Fibroblast of skin of left quadriceps (primary cell): ENCODE results near the gene UBE2N.

ENCODE experiments used
- DNase-seq, 2 experiments: peaks; one replicate each; pipeline ENCODE4 v3.0.0-alpha.2; 2013; ENCODE audit warnings: low read depth in 2 of 2

UBE2N gene, protein sequence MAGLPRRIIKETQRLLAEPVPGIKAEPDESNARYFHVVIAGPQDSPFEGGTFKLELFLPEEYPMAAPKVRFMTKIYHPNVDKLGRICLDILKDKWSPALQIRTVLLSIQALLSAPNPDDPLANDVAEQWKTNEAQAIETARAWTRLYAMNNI

DNA sequence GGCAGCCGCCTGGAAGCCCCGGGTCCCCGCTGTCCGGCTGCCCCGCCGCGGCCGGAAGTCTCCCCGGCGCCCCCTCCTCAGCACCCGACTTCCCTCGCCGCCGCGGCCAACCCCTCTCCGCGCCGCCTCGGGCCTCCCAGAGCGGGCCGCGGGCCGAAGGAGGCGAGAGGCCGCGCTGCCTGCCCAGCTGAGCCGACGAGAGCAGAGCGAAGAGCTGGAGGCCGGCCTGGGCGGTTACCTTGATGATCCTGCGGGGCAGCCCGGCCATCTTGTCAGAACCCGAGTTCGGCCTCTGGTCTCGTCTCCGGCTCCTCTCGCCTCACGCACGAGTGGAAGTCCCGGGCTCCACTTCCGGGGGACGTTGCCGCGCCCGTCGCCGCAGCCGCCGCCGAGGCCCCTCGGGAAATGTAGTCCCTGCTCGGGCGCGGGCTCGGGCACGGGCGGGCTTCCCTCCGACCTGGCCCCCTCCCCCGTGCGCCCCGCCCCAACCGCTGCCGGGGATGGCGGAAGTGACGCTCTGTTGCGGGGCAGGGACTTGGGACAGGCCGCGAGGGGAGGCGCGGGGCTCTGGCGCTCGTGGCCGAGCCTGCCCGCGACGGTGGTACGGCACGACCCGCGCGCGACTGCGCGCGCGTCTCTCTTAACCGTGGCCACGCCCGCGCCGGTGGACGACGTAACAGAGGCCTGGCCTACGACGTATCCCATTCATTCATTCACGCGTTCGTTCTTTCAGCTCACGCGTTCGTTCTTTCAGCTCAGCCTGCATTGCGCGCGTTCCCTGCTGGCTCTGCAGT, at the start of gene UBE2N:
Gene UBE2N (minus strand): TSS at position 331 of the 794 bp plus-strand sequence. CDS start 63 bp downstream, at position 268.
- peak; percentile 90 to 91 for DNase-seq

DNA sequence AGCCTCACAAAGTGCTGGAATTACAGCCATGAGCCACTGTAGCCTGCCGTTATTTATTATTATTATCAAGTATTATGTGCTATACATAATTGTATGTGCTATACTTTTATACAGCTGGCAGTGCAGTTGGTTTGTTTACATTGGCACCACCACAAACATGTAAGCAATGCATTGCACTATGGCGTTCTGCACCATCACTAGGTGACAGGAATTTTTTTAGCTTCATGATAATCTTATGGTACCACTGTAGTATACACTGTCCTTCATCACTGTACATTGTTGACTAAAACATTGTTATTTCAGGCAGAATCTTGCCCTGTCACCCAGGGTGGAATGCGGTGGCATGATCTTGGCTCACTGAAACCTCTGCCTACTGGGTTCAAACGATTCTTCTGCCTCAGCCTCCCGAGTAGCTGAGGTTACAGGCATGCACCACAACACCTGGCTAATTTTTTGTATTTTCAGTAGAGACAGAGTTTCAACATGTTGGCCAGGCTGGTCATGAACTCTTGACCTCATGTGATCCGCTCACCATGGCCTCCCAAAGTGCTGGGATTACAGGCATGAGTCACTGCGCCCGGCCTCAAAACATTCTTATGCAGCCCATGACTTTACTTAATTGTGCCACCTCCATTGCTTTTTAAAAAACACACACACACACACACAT, 42.7 kb upstream of the UBE2N start:
- DNase-seq: no peak

DNA sequence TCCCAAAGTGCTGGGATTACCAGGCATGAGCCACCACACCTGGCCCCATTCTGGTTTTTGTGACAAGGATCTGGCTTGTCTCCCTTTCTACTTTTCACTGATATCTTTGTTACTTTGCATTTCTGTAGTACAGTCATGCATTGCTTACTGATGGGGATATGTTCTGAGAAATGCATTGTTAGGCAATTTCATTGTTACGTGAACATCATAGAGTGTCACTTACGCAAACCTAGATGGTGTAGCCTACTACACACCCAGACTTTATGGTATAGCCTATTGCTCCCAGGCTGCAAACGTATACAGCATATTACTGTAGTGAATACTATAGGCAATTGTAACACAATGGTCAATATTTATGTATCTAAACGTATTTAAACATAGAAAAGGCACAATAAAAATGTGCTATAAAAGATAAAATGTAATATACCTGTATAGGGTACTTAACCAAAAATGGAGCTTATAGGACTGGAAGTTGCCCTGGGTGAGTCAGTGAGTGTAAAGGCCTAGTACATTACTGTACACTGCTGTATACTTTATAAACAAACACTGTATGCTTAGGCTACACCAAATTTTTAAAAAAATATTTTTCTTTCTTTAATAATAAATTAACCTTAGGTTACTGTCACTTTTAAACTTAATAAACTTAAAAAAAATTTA, 41.5 kb upstream of the UBE2N start:
- DNase-seq: no peak

DNA sequence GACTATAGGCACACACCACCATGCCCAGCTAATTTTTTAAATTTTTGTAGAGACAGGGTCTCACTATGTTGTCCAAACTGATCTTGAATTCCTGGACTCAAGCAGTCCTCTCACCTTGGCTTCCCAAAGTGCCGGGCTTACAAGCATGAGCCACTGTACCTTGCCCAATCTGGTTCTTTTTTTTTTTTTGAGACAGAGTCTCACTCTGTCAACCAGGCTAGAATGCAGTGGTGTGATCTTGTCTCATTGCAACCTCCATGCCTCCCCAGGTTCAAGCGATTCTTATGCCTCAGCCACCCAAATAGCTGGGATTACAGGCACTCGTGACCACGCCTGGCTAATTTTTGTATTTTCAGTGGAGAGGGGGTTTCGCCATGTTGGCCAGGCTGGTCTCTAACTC, 41.0 kb upstream of the UBE2N start:
- no peak for DNase-seq

DNA sequence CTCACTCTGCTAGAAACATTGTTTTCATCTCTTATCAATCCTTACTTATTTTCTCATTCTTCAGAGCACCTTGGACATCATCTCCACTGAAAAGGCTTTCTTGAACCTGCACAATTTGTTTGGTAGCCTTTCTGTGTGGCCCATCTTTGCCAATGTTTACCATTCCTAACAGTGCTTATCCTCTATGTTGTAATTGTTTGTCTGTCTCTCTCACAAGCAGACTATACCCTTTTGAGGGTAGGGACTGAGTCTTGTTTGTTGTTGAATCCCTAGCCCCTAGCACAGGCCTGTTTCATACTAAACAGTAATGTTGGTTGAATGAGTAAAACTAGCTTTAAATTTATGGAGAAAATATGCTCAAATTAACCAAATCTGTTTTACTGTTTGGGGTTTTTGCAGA, 34.8 kb upstream of the UBE2N start:
- no peak for DNase-seq

DNA sequence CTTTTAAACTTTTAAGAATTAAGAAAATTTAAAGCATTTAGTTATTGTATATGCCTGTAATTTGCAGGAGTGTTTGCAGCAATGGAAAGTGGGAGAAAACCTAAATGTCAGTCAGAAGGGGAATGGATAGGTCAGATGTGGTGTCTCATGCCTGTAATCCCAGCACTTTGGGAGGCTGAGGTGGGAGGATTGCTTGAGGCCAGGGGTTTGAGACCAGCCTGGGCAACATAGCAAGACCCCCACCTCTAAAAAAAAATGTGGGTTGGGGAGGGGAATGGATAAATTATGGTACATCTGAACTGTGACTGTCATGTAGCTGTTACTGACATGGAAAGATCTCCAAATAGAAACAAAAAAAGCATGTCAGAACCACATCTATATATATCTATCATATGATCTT, 27.6 kb upstream of the UBE2N start:
- no peak for DNase-seq

DNA sequence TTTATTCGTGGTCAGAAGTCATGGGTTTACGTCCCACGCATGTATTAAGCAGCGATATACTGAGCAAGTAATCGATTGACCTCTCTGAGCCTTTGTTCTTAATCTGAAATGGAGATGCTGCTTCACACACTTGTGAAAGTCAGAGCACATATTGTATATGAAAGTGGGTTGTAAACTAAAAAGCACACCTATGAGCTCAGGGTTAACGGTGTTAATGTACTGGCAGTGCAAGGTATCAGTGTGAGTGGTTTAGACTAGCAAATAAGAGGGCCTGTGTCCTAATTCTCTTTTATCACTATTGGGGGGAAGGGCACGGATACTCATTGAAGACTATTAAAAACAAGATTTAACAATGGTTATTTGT, 26.2 kb upstream of the UBE2N start:
- no peak for DNase-seq

DNA sequence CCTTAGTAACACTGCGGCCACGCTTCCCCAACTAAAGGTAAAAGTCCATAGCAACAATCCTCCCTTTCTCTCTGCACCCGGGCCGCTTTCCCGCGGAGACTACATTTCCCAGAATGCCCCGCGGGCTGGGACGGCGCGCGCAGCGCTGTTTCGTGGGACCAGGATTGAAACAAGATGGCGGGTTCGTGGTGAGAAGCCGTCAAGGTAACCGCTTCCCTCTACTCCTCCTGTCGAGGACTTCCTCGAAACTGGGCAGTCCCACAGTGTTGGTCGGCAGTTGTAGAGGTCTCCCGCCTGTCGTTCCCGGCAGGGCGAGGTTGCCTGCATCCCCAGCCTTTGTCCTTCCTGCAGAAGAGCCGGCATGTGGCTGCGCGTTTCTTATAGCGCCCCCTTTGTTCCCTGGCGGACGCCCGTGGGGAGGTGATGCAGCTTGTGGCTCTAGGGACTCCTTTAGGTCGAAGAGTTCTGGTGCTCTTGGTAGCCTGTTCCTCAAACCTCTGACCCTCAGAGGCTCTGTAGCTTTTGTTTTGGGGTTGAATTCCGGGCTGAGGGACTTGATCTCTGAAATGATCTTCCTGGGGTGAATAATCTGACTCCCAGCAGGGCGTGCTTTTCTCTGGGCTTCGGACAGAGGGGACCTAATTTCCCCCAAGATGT, 25.7 kb upstream of the UBE2N start, which contains the start of gene MRPL42:
Gene MRPL42 (plus strand): TSS at position 164 of the 657 bp plus-strand sequence. CDS start 1,772 bp downstream, outside the sequence.
- peak; percentile 75 to 76 for DNase-seq

DNA sequence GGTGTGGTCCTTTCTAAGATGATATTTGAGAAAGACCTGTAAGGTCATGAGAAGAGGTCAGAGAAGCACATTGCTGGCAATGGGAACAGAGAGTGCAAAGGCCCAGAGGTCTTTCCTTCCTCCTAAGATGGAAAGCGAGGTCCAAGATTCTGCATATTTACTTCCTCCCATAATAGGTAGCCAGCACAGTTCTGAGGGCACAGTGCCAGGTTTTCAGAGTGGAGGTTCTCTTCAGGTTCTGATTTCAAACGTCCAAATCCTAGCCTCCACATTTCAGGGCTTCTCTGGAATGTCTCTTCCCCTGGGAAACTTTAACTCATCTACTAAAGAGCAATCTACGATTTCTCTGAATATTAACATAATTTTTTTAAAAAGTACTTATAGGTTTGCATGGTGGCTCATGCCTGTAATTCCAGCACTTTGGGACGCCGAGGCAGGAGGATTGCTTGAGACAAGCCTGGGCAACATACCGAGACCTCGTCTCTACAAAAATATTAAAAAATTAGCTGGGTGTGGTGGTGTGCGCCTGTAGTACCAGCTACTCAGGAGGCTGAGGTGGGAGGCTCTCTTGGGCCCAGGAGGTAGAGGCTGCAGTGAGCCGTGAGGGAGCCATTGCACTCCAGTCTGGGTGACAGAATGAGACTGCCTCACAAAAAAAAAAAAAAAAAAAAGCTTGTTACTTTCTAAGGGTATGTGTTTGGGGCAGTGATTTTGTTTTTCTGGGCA, 25.0 kb upstream of the UBE2N start:
- DNase-seq: no peak

DNA sequence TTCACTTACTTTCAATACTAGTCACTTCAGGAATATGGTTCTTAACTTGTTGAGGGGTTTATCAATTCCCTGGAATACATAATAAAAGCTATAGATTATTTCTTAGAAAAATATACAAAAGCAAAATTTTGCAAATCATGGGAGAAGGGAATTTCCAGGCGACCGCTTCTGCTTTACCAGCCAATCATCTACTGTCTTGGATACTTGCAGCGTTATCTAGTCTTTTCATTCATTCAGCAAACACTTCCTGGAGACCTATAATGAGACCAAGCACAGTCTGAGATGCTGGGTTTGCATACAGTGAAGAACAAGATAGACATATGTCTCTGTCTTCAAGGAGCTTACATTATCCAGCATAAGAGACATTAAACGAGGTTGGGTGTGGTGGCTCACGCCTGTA, 24.1 kb upstream of the UBE2N start:
- no peak for DNase-seq

DNA sequence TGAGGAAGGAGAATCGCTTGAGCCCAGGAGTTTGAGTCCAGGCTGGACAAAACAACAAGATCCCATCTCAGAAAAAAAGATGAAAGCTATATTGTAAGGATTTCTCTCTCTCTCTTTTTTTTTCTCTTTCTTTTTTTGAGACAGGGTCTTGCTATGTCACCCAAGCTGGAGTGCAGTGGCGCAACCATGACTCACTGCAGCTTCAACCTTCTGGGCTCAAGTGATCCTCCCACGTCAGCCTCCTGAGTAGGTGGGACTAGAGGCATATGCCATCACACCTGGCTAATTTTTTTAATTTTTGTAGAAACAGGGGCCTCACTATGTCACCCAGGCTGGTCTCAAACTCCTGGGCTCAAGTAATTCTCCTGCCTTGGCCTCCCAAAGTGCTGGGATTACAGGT, 19.8 kb upstream of the UBE2N start:
- DNase-seq: no peak

DNA sequence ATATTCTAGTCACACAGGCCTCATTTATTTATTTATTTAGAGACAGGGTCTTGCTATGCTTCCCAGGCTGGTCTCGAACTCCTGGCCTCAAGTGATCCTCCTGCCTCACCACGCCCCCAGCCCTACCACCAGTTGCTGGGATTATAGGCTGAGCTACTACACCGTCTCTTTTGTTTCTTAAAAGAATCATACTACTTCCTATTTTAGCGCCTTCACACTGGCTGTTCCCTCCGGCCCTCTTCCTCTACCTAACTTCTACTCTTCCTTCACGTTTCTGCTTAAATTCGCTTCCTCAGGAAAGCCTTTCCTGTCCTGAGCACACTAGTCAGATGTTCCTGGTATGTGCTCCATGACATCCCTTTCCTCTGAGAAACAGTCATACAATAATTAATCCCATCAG, 19.2 kb upstream of the UBE2N start:
- no peak for DNase-seq

DNA sequence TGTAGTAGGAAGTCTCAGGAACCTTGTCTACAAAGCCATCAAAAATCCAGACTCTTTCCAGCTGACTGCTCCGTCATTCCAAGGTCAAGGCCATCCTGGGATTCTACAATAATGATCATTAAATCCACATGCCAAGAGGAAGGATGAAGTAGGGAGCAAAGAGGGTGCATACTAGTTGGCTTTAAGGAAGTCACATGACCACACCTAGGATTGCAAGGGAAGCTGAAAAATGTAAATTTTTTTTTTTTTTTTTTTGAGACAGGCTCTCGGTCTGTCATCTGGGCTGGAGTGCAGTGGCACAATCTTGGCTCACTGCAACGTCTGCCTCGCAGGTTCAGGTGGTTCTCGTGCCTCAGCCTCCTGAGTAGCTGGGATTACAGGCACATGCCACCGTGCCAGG, 18.3 kb upstream of the UBE2N start:
- no peak for DNase-seq

DNA sequence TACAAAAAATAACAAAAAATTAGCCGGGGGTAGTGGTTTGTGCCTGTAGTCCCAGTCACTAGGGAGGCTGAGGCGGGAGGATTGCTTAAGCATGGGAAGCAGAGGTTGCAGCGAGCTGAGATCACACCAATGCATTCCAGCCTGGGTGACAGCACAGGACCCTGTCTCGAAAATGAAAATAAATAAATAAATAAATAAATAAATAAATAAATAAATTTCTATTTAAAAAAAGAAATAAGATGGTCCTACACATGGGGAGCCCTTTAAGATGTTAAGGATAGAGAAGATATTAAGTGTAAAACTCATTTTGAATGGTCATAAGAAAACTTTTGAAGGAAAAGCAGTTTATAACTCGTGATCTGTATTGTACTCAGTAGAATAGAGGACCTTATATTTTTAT, 17.4 kb upstream of the UBE2N start:
- DNase-seq: no peak

DNA sequence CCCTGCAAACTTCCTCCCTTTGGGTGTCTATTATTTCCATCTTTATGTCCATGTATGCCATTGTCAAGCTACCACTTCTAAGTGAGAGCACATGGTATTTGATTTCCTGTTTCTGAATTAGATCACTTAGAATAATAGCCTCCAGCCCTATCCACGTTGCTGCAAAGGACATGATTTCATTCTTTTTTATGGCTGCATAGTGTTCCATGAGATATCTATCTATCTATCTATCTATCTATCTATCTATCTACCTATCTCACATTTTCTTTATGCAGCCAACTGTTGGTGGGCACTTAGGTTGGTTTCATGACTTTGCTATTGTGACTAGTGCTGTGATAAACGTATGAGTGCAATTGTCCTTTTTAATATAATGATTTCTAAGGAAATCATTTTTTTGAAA, 14.3 kb upstream of the UBE2N start:
- DNase-seq: no peak

DNA sequence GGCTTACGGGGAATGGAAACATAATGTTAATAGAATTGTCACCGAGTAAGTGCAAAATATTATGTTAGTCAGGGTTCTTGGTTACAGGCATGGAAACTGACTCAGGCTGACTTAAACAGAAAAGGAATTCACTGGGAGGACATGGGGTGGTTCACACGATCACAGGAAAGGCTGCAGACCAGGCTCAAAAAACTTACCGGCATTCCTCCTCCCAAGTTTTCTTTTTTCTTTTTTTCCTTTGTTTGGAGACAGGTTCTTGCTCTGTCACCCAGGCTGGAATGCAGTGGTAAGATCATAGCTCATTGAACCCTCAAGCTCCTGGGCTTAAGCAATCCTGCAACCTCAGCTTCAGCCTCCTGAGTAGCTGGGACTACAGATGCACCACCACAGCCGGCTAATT, 11.9 kb upstream of the UBE2N start:
- no peak for DNase-seq

DNA sequence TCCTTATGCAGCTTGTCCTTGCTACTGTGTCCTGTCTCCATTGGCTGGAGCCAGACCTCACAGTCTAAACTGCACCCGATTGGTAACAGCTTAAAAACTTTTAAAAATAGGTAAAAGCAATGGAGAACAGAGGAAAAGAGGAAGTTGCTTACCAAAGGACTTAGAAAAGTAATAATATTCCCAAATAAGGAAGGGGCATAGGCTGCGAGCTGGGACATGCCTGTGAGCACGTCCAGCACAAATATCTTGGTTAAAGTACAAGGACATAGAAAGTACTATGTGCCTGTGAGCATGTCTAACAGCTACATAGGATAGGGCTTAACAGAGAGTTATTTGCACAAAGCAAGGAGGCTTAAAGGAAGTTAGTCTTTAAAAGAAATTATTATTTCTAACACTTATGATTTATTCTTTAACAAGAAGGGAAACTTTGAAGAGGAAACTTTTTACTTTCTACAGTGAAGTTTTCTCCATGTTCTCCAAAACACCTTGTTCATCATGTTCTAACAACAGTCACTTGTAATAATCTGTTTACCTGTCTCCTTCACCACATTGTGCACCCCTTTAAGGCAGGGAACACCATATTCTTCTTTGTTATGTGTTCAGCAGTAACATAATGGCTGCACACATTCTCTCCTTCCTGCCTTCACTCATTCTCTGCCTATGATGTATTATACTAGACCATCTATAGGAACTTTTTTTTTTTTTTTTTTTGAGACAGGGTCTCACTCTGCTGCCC, 9.8 kb upstream of the UBE2N start:
- no peak for DNase-seq

DNA sequence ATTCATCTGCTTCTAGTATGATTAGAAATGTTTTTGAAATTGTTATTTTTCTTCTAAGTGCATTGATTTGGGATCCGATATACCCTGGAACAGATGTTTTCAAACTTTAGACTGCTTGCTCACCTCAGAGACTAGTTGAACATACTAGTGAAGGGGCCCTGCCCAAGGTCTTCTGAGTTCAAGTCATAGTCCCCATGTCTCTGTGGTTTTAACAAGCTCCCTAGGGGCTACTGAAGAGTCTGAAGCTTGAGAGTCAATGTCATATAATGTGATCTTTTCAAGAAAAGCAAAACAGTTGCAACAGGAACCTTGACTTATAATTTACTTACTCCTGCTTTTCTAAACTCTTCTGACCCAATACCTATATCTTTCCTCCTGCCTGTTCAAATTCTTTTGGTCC, 7.5 kb upstream of the UBE2N start:
- DNase-seq: no peak

DNA sequence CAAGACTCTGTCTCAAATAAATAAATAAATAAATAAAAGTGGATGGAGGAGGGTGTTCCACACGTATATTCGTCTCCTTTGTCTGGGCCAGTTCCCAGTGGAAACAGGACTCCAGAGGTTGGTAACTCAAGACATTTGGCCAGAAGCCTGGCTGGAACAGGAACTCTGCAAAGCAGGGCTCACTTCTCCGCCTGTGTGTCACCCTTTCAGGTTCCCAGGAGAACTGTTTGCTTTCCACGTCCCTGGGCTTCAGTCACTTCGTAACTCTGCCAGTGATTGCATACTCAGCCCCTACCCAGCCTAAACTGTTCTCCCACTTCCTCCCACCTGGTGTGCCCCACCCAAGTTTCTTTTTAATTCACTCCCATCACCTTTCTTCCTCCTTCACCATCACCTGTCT, 7.0 kb upstream of the UBE2N start:
- DNase-seq: no peak

DNA sequence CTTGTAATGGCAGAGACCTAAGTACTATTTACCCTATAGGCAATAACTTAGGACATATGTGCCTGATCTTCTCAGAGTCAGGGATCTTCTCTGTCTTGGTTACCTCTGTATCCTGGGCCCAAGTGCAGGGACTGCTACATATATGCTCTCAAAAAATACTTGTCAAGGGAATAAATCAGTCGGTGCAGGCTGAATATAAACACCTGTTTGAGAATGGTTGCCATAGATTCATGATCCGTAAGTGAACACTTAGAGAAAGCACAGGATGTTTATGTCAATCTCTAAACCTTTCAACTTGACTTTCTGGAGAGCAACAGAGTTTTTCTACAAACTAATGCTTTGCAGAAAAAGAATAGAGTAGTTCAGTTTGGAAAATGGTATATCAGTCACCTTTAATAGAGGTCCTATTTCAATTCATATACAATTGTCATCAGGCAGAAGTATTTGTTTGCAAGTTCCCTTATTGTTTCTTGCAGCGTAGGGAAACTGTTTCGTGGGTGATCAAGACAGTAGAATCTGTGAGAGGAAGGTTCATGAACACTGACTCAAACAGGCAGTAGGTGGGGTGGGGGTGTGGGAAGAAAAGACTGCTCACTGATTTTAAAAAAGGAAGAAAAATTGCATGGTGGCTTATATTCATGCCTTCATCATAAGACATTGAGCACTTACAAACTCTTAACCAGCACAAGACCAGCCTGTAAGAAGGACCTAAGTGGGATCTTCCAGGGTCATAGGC, 6.0 kb upstream of the UBE2N start:
- DNase-seq: no peak
